GM04504 (cell line): ENCODE measurements around the gene PERCC1.
"Not testable (repeated sequence)": the region's sequence is repeated elsewhere in the genome, so short reads cannot be mapped to it uniquely, and the experiment has no call there.

Experiments
- DNase-seq: peaks from one replicate; pipeline ENCODE4 v3.0.0-alpha.2; 2012; ENCODE audit warnings: low read depth

Gene PERCC1

DNA sequence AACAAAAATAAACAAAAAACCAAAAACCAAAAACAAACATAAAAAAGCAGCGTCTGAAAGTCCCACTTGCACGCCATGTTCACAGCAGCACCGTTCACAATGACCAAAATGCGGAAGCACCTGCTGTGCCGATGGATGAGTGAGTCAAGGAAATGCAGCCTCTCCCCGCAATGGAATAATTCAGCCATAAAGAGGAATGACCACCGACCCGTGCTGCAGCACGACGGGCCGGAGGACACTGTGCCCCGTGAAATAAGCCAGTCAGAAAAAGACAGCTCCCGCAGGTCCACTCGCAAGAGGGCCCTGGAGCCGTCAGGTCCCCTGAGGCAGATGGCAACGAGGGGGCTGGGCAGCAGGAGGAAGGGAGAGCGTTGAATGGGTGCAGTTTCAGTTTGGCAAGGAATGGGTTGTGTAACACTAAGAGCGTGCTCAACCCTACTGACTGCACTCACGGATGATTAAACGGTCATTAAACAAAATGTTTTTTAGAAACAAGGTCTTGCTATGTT is 38.9 kb downstream of the PERCC1 start:
- no peak for DNase-seq

DNA sequence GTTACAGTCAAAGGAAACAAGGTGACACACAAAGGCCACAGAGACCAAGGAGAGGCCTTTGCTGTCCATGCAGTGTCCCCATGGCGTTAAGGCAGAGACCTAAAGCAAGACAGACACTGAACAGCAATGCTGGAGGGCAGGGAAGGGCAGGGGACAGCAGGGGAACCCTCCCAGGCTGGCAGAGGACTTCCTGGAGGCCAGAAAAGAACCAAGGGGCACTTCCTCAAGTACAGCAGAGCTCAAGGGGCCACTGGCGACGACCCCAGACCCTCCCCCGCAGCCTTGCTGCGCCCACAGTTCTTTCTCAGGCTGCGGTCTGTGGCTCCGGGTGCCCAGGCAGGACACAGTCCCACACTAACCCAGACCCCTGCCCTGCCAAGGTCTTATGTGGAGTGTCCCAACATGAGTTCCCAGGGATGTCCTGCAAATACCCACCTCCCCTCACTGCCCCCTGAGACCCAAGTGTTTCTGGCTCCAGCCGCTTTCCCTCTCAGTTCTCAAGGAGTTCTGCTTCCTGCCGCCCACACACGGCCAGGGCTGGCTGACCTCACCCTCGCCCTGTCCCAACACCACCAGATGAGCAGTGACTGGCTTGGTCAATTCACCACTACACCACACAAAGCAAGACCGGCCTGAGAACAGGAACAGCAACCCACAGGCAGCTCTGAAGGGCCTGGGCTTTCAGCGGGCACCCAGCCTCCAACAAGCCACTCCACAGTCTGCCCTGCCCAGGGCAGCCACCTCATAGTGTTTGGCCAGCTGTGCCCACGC is 39.8 kb downstream of the PERCC1 start:
- no peak for DNase-seq

DNA sequence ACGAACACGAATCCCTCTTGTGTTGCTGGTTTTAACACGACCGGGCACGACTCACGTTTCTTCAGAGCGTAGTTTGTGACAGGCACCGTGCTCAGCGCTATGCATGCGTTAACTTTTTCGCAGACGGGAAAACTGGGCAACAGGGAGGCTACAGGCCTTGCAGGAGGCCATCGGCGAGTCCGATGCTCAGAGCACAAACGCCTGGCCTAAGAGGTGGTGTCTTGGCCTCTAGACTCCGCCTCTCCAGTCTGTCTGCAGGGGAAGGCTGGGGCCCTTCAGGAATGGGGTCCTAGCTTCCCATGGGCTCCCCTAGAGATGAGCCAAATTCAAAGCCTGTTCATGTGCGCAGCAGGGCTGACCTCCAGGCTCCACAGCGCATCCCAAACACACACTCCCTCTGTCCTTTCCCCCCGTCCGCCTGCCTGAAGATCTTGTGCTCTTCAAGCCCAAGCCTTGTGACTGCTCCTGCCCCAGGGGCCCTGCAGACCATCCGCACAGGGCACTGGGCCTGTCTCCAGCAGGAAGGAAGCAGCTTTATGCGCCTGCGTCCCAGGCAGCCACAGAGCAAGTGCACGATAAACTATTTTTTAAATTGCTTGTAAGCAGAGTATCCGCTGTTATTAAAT is 40.8 kb downstream of the PERCC1 start:
- no peak for DNase-seq

DNA sequence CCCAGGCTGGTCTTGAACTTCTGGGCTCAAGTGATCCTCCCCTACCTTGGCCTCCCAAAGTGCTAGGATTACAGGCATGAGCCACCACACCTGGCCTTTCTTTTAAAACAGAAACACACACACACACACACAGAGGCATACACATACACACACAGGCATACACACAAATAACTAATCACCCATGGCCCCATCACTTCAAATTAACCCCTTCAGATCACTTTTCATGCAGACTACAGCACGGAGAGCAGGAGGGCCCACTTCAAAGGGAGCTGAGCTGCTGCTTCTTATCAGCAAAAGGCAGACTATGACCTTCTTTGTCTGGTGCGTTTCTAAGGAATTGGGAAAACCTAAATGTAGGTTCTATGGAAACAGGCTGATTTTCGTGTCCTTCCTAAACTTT is 42.1 kb downstream of the PERCC1 start:
- DNase-seq: no peak

- DNase-seq: no peak
Measured at GRCh38 chr16:1474082-1474795, 43.4 kb downstream of the PERCC1 start.

- peak; percentile 66 for DNase-seq
Measured at GRCh38 chr16:1474796-1475551, 44.1 kb downstream of the PERCC1 start, which contains the start of gene CLCN7. CLCN7 (minus strand) TSS chr16:1475028; CDS start chr16:1474974, 54 bp downstream.

DNA sequence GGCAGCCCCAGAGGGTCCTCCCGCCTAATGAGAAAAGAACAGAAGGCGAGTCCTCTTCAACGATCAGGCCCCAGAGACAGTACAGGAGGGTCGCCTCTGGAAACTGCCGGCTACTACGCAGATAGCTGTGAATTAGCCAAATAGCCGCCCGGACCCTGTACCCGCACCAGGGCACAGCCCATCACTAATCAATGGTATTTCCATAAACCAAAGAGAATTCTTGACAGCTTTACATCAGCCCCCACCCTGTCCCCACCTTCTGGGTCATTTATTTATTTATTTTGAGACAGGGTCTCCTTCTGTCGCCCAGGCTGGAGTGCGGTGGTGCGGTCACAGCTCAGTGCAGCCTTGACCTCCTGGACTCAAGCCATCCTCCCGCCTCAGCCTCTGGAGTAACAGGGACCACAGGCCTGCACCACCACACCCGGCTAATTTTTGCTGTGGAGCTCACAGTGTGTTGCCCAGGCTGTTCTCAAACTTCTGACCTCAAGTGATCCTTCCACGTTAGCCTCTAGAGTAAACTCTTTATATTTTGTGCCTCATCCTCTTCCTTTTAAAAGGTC is 44.8 kb downstream of the PERCC1 start:
- DNase-seq: no peak

DNA sequence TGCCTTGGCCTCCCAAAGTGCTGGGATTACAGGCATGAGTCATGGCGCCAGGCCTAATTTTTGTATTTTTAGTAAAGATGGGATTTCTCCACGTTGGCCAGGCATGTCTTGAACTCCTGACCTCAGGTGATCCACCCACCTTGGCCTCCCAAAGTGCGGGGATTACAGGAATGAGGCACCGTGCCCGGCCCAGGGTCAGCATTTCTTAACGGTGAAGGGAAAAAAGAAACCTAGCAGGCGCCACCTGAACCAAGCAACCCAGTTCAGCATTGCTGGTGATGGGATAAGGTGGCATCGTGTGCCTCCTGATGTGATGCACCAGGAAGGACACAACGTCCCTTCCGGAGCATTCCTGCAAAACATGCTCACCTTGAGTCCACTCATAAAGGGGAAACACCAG is 46.2 kb downstream of the PERCC1 start:
- no peak for DNase-seq

DNA sequence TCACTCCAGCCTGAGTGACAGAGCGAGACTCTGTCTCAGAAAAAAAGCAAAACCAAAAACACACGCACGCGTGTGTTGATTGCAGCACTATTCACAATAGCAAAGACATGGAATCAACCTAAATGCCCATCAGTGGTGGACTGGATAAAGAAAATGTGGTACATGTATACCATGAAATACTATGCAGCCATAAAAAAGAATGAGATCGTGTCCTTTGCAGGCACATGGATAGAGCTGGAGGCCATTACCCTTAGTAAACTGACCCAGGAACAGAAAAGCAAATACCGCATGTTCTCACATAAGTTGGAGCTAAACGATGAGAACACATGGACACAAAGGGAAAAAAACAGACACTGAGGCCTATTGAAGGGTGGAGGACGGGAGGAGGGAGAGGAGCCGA is 48.1 kb downstream of the PERCC1 start:
- DNase-seq: not testable (repeated sequence)

DNA sequence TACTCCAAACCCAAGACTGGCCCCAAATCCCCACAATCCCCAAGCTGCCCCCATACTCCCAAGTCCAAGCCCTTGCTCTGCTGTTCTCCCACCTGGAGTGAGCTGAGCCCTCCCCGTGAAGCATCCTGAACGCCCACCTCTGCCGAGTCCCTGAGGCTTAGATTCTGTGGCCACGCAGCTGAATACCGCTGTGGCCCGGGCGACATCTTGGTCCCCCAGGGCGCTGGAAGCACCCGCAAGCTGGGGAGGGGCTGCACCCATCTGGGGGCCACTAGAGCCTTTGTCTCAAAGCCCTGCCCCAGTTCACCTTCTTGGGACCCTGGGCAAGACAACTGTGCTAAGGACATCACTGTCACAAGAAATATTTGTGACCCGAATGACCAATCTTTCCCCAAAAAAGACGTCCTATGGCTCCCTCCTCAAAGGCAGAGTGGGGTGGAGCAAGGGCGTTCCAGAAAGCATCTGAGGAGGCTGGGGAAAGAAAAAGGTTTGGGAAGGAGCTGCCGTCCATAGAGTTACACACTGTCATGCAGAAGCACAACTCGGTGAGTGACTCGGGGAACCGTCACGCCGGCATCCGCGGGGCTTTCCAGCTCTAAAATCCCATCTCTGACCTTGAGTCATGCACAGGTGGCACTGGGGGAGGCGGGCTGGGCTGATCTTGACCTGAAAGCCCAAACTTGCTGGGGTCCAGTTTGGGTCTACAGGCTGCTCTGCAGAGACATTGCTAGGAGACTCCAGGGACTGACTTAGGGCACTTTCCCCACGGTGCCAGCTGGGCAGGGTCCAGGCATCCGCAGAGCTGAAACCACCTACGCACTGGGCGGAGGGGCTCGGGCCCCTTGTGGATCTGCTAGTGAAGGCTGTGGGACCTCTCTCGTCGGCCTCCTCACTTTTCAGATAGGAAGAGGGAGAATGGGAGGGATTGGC is 51.3 kb downstream of the PERCC1 start:
- DNase-seq: no peak
